Peyer's patch (tissue), 4 donors: Measurements from ENCODE around the gene CASZ1.

Experiments used
- CTCF ChIP-seq, 6 experiments: fragments of 450-650 bp in 4 of 6; fragments of 200-600 bp in 2 of 6; sonication (generic) in 1 of 6; IDR thresholded peaks; one replicate each; pipeline ENCODE4 v1.5.1; 2017 to 2019; ENCODE audit warnings: antibody characterized with exemption in 6 of 6, mild to moderate bottlenecking in 3 of 6, moderate library complexity in 1 of 6
- POLR2A ChIP-seq, 2 donors: fragments of 450-650 bp; IDR thresholded peaks; one replicate each; pipeline ENCODE4 v1.5.1; 2017; ENCODE audit warnings: antibody characterized with exemption in 2 of 2, mild to moderate bottlenecking in 2 of 2, moderate library complexity in 2 of 2

DNA sequence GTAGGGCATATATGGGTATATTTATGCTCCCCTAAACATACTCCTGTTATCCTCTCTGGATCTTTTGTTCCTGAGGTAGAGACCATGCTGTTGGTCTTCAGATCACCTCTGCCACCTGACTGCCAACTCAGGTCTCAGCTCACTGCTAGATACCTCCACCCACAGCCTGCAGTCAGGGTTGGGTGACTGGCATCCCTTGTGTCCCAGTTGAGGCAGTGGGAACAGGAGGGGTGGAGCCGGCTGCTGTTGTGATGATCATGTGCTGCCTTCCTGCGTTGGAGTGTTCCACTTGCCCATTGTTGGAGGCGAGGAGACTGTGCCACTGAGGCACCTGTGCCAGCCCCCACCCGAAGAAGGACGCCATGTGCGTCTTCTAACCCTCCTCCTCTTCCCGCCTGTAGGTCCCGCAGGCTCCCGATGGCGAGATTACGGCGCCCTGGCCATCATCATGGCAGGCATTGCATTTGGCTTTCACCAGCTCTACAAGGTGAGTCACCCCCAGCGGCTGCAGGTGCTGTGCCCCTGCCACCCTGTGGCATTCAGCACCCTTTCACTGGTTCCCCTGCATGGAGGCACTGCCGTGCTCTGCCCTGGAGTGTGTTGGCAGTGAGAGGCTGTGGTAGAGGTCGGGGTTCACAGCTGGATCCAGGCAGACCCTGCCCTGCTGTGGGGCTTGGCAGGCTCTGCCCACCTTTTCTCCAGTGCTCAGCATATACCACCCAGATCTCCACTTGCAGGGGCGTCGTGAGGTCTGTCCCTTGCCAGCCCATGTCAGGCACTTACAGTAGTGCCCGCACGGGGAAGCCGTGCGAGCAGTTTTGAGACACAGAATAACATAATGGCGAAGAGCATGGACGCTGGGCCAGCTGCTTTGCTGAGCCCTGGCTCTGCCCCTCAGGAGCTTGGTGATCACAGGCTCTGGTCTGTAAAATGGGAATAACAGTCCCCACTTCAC is 178.2 kb downstream of the CASZ1 start:
- TF ChIP-seq POLR2A (IDR thresholded peaks at IDR 0.05) (no peak), CTCF (IDR thresholded peaks at IDR 0.05) (no peak)
